HG03175 (cell line): ENCODE results near the gene TBL1XR1.
A peak's percentile ranks its signal among the peaks of the same experiment; 100 is the strongest.

ENCODE experiments used
- ATAC-seq: cut with Tn5 transposase; IDR thresholded peaks from one replicate; pipeline ENCODE4 v1.9.1; 2021; ENCODE audit warnings: mild to moderate bottlenecking, moderate library complexity; ENCODE audit not compliant: unreplicated experiment

Gene TBL1XR1

GRCh38 chr3:177197041-177197726 is at the start of gene TBL1XR1:
Gene TBL1XR1, minus strand, starts transcription at chr3:177197482. Its CDS starts 132,505 bp downstream, at chr3:177064977.
- peak; percentile 53 for ATAC-seq

GRCh38 chr3:177245250-177245649 is 48.0 kb upstream of the TBL1XR1 start:
- ATAC-seq, result no peak

- ATAC-seq, result no peak
These were observed 47.3 kb upstream of the TBL1XR1 start for GRCh38 chr3:177244606-177245005.

GRCh38 chr3:177238686-177239216 is 41.5 kb upstream of the TBL1XR1 start:
- no peak for ATAC-seq

GRCh38 chr3:177237206-177237605 is 39.9 kb upstream of the TBL1XR1 start:
- ATAC-seq, result no peak

- no peak for ATAC-seq
These were observed 39.4 kb upstream of the TBL1XR1 start for GRCh38 chr3:177236704-177237103.

- ATAC-seq, result no peak
These were observed 36.8 kb upstream of the TBL1XR1 start for GRCh38 chr3:177234121-177234520.

- ATAC-seq, result no peak
These were observed 34.0 kb upstream of the TBL1XR1 start for GRCh38 chr3:177231242-177231641.

GRCh38 chr3:177230641-177231040 is 33.4 kb upstream of the TBL1XR1 start:
- no peak for ATAC-seq

- ATAC-seq, result no peak
These were observed 32.5 kb upstream of the TBL1XR1 start for GRCh38 chr3:177229791-177230190.

- ATAC-seq, result no peak
These were observed 31.4 kb upstream of the TBL1XR1 start for GRCh38 chr3:177228601-177229190.

GRCh38 chr3:177224414-177224813 is 27.1 kb upstream of the TBL1XR1 start:
- ATAC-seq, result no peak

- ATAC-seq, result no peak
These were observed 24.5 kb upstream of the TBL1XR1 start for GRCh38 chr3:177221744-177222143.

GRCh38 chr3:177220136-177220974 is 23.1 kb upstream of the TBL1XR1 start:
- ATAC-seq, result no peak

- no peak for ATAC-seq
These were observed 16.7 kb upstream of the TBL1XR1 start for GRCh38 chr3:177213801-177214535.

- ATAC-seq, result no peak
These were observed 15.5 kb upstream of the TBL1XR1 start for GRCh38 chr3:177212756-177213155.

- ATAC-seq, result no peak
These were observed 15.0 kb upstream of the TBL1XR1 start for GRCh38 chr3:177212278-177212610.

- no peak for ATAC-seq
These were observed 14.4 kb upstream of the TBL1XR1 start for GRCh38 chr3:177211503-177212277.

GRCh38 chr3:177210744-177211502 is 13.6 kb upstream of the TBL1XR1 start:
- ATAC-seq, result no peak
